NCI-H146 treated with DMSO at 0.1 percent for 48 hours (cell line): ENCODE data around the gene EPSTI1.
"Not testable (repeated sequence)": the region's sequence is repeated elsewhere in the genome, so short reads cannot be mapped to it uniquely, and the experiment has no call there.

Source experiments
- DNase-seq: peaks from one replicate; lab custom pipeline; 2025; ENCODE audit not compliant: unreplicated experiment; lab: John Stamatoyannopoulos, UW

EPSTI1 gene, protein sequence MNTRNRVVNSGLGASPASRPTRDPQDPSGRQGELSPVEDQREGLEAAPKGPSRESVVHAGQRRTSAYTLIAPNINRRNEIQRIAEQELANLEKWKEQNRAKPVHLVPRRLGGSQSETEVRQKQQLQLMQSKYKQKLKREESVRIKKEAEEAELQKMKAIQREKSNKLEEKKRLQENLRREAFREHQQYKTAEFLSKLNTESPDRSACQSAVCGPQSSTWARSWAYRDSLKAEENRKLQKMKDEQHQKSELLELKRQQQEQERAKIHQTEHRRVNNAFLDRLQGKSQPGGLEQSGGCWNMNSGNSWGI

GRCh38 chr13:42991898-42992763 is at the start of gene EPSTI1:
EPSTI1 (minus strand) TSS chr13:42992241; CDS start chr13:42992165, 76 bp downstream.
- no peak for DNase-seq

- no peak for DNase-seq
These were observed 49.4 kb upstream of the EPSTI1 start for GRCh38 chr13:43041369-43041921.

GRCh38 chr13:43040581-43041368 is 48.7 kb upstream of the EPSTI1 start:
- not testable (repeated sequence) for DNase-seq

- no peak for DNase-seq
These were observed 47.9 kb upstream of the EPSTI1 start for GRCh38 chr13:43039966-43040365.

DNA sequence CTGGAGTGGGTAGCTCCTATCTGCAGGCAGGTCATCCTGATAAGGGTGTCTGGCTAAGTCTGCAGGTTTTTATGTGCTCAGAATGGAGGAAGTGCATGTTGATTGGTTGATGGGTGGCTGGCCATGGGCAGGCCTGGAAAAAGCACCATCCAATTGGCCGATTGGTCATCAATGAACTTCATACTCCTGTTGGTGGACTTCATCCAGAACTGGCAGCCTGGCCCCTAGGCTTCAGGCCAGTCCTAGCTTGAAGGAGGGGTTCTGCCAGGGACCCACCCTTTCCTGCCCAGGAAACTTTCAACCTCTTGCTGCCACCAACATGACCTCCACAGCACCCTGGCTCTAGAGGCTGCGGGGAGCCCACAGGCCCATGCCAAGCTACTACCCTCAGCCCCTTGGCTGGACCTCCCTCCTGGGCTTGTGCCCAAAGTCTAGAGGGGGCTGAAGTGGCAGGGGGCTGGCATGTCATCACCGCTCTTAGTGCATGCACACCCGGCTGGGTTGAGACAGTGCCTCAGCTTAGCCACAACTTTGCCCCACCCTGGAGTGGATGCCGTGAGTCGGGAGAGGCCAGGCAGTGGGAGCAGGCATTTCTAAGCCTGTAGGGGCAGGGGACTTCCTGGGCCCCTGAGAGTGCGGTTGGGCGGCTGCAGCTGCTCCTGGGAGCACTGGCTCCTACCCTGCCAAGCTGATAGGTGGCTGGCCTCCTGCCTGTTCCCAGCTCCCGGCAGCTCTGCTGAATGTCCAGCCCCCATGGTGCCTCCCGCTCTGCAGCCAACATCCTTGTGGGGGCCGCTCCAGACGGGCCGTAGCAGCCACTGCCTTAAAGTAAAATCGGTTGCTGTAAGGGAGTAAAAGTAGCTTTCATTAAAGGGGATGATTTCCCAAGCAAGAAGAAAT is 44.6 kb upstream of the EPSTI1 start:
- no peak for DNase-seq

- no peak for DNase-seq
These were observed 41.0 kb upstream of the EPSTI1 start for GRCh38 chr13:43033038-43033437.

DNA sequence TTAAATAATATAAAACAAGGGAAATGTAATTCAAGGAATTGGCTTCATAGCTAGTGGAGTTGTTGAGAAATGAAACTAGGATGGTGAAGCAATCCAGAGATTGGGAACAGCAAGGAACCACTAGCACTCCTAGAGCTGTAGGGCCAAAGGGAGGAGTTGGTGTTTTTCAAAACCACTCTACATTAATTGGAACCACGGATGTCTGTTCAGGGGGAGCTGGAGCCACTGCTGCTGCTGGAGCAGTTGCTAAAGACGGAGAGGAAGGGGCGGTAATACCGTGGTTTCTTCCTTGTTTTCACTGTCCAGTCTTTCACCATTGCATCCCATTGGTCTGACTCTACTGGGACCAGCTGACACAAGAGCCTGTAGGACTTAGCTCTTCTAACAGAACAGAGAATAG is 39.8 kb upstream of the EPSTI1 start:
- no peak for DNase-seq

DNA sequence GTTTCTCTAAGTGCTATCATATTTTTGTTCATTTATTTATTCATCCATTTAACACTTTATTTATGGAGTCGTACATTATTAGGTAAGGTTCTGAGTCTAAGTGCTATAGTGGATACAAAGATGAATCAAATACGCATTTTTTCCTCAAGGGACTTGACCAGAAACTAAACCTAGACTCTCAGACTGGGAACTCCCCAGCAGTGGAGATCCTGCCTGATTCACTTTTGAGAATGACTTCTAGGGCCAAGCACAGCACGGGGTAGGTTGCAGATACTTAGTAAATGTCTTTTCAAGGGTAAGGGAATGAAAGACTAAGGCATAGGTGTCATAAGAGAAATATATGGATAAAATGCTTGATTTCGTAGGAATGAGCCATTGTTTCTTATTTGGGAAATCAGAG is 38.5 kb upstream of the EPSTI1 start:
- no peak for DNase-seq

- no peak for DNase-seq
These were observed 34.2 kb upstream of the EPSTI1 start for GRCh38 chr13:43026262-43026661.

DNA sequence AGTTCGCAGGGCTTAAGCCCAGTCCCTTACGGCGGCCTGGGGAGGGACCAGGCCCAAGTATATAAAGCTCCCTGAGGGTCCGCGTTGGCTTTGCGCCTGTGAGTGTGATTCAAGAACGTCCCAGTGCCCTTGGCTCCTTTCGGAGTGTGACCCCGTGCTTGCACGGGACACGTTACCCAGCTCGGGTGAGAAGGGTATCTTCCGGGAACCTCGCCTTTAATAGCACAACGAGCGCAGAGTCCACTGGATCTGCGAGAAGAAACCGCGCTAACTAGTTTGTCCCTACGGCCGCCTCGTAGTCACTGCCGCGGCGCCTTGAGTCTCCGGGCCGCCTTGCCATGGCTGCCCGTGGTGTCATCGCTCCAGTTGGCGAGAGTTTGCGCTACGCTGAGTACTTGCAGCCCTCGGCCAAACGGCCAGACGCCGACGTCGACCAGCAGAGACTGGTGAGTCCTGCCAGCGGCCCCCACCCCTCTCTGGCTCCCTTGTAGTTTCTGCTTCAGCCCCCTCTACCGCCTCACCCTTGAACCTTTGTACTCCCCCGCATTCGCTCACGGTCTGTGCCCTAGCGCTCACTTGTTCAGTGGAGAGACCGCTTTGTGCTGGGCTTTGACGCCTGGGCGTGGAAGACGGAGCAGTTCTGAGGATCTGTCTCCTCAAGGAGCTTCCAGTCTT is 31.4 kb upstream of the EPSTI1 start, which contains the start of gene DNAJC15:
DNAJC15 (plus strand) TSS at position 298 of the 675 bp plus-strand sequence; CDS start at position 339, 41 bp downstream.
- DNase-seq, result no peak

- no peak for DNase-seq
These were observed 30.9 kb upstream of the EPSTI1 start for GRCh38 chr13:43022934-43023288.

DNA sequence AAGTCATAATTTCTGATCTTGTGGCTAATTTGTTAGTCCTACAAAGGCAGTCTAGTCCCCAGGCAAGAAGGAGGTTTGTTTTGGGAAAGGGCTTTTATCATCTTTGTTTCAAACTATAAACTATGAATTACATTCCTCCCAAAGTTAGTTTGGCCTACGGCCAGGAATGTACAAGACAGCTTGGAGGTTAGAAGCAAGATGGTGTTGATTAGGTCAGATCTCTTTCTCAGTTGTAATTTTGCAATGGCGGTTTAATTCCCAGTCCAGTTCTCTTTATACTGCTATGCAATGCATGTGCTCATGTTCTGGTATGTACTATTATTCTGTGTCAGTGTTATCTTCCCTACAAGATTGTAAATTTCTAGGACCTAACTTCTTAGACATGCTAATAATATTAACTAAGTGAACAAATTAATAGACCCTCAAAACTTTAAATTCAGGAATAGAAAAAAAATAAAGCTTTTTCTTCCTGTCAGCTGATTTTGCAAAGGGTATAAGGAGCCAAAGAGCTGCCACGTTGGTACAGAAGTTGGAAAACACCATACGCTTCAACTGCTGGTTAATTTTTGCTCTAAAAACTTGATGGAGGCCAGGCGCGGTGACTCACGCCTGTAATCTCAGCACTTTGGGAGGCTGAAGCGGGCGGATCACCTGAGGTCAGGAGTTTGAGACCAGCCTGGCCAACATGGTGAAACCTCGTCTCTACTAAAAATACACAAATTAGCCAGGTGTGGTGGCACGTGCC is 30.1 kb upstream of the EPSTI1 start:
- DNase-seq, result no peak

GRCh38 chr13:43020794-43021193 is 28.8 kb upstream of the EPSTI1 start:
- no peak for DNase-seq

DNA sequence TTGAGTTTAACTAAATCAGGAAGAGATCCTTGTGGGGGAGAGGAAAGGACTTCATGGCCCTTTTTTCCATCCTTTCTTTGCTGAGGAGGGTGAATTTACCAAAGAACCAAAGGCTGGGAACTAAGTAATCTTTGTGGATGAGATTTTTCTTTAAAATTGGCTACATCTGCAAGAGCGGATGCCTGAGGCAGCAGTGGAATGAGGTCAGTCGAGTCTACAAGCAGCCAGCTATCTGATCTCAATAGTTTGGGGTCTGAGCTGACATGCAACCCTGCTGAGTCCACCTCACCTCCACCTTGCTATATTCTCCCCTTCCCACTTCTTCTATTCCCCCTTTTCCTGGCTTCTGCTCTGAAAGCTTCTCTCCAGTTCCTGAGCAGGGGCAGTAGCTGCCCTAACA is 27.8 kb upstream of the EPSTI1 start:
- DNase-seq, result no peak

GRCh38 chr13:43016226-43016625 is 24.2 kb upstream of the EPSTI1 start:
- DNase-seq, result no peak

DNA sequence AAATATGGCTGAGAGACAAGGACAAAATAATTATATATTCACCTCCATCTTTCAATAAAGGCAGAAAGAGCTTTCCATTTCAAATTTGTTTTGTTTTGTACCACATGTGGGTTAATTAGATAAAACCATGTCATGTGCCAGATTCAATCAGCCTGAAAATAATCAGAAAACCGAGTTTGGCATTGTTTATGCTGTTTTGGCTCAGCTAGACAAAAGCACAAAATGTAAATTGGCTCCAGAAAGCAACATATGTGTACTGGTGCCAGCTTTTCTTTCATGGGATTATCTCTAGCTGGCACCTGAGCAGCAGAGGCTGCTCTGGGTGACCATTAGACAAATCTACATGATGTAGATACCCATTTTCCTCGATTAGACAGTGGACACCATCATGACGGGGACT is 22.1 kb upstream of the EPSTI1 start:
- no peak for DNase-seq

DNA sequence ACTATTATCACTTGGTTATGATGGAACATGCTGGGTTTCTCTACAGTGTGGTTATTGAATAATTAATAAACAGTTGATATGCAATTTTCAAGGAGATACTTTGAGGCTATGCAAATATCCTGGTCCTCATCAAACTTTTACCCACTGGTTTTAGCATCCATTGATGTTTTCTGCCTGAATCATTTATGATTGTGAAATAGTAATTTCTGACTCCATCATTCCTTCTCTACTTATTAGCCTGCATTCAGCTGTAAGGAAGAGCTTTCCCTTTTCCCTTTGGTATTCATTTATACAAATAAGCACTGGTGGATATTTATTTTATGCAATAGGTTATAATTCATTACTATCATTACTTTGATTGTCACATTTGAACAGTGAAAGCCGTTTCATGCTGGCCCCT is 17.5 kb upstream of the EPSTI1 start:
- no peak for DNase-seq

GRCh38 chr13:43008596-43008995 is 16.6 kb upstream of the EPSTI1 start:
- no peak for DNase-seq
